Epithelial cell of proximal tubule (primary cell): ENCODE data around the gene GSTP1. TPM values are rescaled to one million over a fixed set of nuclear protein-coding genes. Genes with fewer than 3 reads are reported as not detected.

Source experiments
- DNase-seq: peaks from one replicate; pipeline ENCODE4 v3.0.0-alpha.2; 2011; ENCODE audit warnings: low read depth
- H3K4me3 ChIP-seq: 2 replicates; pipeline ENCODE4 v1.5.1; 2011; ENCODE audit warnings: low read depth, mild to moderate bottlenecking, low read length
- total RNA-seq: library from RNA; depleted of rRNA; stranded (reverse); fragments of >200 nt; gene quantifications from 2 replicates; pipeline ENCODE4 v1.2.3, GENCODE V29; 2015
- TF ChIP-seq, protein P1 (sequence below): conservative IDR thresholded peaks from 2 replicates; pipeline ENCODE4 v1.5.1; 2012; ENCODE audit warnings: low read depth, mild to moderate bottlenecking, low read length

The GSTP1 gene
- total RNA-seq, 1 donor from 2014 or later, result 3,355 TPM

DNA sequence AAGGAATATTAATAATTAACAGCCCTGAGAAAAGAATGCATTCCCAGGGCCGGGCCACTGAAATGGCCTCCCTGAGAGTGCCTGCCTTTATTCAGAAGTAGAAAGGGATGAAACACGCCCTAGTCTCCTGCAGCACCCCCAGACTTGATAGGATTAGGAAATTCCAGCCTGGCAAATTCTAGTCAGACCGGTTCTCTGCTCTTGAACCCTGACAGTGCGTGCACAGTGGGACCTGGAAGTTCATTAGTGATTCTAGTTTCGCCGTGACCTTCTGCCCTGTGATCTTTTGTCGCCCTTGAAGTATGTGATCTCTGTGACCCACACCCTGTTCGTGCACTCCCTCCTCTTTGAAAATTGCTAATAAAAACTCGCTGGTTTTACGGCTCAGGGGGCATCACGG is 2.1 kb upstream of the GSTP1 start:
- no peak for DNase-seq
- H3K4me3 ChIP-seq, result no peak overlapping the region
- TF ChIP-seq, protein P1, sequence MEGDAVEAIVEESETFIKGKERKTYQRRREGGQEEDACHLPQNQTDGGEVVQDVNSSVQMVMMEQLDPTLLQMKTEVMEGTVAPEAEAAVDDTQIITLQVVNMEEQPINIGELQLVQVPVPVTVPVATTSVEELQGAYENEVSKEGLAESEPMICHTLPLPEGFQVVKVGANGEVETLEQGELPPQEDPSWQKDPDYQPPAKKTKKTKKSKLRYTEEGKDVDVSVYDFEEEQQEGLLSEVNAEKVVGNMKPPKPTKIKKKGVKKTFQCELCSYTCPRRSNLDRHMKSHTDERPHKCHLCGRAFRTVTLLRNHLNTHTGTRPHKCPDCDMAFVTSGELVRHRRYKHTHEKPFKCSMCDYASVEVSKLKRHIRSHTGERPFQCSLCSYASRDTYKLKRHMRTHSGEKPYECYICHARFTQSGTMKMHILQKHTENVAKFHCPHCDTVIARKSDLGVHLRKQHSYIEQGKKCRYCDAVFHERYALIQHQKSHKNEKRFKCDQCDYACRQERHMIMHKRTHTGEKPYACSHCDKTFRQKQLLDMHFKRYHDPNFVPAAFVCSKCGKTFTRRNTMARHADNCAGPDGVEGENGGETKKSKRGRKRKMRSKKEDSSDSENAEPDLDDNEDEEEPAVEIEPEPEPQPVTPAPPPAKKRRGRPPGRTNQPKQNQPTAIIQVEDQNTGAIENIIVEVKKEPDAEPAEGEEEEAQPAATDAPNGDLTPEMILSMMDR, result no peak

DNA sequence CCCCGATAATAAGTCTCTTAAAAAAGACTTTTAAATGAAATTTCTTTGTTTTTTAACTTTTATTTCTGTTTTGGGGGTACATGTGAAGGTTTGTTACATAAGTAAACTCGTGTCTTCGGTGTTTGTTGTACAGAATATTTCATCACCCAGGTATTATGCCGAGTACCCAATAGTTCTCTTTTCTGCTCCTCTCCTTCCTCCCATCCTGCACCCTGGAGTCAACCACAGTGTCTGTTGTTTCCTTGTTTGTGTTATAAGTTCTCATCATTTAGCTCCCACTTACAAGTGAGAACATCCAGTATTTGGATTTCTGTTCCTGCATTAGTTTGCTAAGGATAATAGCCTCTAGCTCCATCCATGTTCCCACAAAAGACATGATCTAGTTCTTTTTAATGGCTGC is 1.6 kb upstream of the GSTP1 start:
- TF ChIP-seq, protein P1, result no peak
- H3K4me3 ChIP-seq, result no peak overlapping the region
- no peak for DNase-seq

DNA sequence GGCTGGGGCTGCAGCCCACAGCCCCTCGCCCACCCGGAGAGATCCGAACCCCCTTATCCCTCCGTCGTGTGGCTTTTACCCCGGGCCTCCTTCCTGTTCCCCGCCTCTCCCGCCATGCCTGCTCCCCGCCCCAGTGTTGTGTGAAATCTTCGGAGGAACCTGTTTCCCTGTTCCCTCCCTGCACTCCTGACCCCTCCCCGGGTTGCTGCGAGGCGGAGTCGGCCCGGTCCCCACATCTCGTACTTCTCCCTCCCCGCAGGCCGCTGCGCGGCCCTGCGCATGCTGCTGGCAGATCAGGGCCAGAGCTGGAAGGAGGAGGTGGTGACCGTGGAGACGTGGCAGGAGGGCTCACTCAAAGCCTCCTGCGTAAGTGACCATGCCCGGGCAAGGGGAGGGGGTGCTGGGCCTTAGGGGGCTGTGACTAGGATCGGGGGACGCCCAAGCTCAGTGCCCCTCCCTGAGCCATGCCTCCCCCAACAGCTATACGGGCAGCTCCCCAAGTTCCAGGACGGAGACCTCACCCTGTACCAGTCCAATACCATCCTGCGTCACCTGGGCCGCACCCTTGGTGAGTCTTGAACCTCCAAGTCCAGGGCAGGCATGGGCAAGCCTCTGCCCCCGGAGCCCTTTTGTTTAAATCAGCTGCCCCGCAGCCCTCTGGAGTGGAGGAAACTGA is 731 bp downstream of the GSTP1 start:
- no peak for DNase-seq
- H3K4me3 ChIP-seq, result peak overlapping the region; percentile 69
- TF ChIP-seq, protein P1, result no peak

DNA sequence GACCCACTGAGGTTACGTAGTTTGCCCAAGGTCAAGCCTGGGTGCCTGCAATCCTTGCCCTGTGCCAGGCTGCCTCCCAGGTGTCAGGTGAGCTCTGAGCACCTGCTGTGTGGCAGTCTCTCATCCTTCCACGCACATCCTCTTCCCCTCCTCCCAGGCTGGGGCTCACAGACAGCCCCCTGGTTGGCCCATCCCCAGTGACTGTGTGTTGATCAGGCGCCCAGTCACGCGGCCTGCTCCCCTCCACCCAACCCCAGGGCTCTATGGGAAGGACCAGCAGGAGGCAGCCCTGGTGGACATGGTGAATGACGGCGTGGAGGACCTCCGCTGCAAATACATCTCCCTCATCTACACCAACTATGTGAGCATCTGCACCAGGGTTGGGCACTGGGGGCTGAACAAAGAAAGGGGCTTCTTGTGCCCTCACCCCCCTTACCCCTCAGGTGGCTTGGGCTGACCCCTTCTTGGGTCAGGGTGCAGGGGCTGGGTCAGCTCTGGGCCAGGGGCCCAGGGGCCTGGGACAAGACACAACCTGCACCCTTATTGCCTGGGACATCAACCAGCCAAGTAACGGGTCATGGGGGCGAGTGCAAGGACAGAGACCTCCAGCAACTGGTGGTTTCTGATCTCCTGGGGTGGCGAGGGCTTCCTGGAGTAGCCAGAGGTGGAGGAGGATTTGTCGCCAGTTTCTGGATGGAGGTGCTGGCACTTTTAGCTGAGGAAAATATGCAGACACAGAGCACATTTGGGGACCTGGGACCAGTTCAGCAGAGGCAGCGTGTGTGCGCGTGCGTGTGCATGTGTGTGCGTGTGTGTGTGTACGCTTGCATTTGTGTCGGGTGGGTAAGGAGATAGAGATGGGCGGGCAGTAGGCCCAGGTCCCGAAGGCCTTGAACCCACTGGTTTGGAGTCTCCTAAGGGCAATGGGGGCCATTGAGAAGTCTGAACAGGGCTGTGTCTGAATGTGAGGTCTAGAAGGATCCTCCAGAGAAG is 1.6 kb downstream of the GSTP1 start:
- DNase-seq, result no peak
- TF ChIP-seq, protein P1, result no peak
- peak overlapping the region; percentile 69 for H3K4me3 ChIP-seq

DNA sequence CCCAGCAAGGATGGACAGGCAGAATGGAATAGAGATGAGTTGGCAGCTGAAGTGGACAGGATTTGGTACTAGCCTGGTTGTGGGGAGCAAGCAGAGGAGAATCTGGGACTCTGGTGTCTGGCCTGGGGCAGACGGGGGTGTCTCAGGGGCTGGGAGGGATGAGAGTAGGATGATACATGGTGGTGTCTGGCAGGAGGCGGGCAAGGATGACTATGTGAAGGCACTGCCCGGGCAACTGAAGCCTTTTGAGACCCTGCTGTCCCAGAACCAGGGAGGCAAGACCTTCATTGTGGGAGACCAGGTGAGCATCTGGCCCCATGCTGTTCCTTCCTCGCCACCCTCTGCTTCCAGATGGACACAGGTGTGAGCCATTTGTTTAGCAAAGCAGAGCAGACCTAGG is 2.3 kb downstream of the GSTP1 start:
- H3K4me3 ChIP-seq, result no peak overlapping the region
- TF ChIP-seq, protein P1, result no peak
- no peak for DNase-seq

DNA sequence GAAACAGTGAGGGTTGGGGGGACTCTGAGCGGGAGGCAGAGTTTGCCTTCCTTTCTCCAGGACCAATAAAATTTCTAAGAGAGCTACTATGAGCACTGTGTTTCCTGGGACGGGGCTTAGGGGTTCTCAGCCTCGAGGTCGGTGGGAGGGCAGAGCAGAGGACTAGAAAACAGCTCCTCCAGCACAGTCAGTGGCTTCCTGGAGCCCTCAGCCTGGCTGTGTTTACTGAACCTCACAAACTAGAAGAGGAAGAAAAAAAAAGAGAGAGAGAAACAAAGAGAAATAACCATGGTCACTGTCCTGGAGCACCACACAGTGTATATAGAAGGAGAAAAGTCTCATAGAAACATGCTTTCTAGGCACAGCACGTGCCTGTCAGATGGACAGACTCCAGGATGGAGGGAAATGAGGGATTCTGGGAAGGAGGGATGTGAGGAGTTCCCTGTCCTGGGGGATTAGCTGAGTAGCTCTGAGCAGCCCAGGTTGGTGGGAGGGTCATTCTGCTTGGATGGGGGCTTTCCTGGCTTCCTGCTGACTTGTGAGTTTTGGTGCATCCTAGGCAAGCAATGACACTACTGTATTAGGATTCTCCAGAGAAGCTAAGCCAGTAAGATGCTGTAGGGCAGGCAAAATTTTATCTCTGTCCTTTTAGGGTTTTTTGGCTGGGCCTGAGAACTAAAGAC is 3.1 kb downstream of the GSTP1 start:
- DNase-seq, result no peak
- H3K4me3 ChIP-seq, result no peak overlapping the region
- TF ChIP-seq, protein P1, result no peak
